K562 (cell line): Measurements from ENCODE around the gene ZNF8. TPM values are rescaled to one million over a fixed set of nuclear protein-coding genes. Genes with fewer than 3 reads are reported as not detected.

ENCODE experiments used
- ARID2 ChIP-seq: fragments of 450-650 bp; IDR thresholded peaks from 2 replicates; pipeline ENCODE4 v1.6.1; 2017; ENCODE audit warnings: antibody characterized with exemption, mild to moderate bottlenecking
- BDP1 ChIP-seq: IDR thresholded peaks from 3 replicates; pipeline ENCODE4 v1.6.1; 2011; ENCODE audit not compliant: insufficient read length, insufficient read depth
- CBX8 ChIP-seq: fragments of 200-600 bp; sonication (generic); IDR thresholded peaks from 2 replicates; pipeline ENCODE4 v1.6.1; 2012; ENCODE audit warnings: borderline replicate concordance, mixed run types, low read depth, mild to moderate bottlenecking, moderate library complexity, mixed read lengths, low read length, control low read depth, inconsistent platforms; ENCODE audit not compliant: poor library complexity, severe bottlenecking; ENCODE audit errors: extremely low read depth
- CHD4 ChIP-seq: fragments of 200-600 bp; sonication (generic); IDR thresholded peaks from 3 replicates; pipeline ENCODE4 v1.6.1; 2012; ENCODE audit warnings: low read depth, mild to moderate bottlenecking, mixed read lengths, low read length, inconsistent platforms; ENCODE audit not compliant: insufficient read depth, insufficient replicate concordance, poor library complexity, severe bottlenecking
- COPS2 ChIP-seq: fragments of 450-650 bp; conservative IDR thresholded peaks from 2 replicates; pipeline ENCODE4 v1.6.1; 2016; ENCODE audit warnings: mild to moderate bottlenecking, moderate library complexity
- CREBBP ChIP-seq: IDR thresholded peaks from one replicate; pipeline ENCODE4 v1.6.1; 2012; ENCODE audit warnings: low read depth, mild to moderate bottlenecking, control low read depth, inconsistent platforms, low read length
- EWSR1 ChIP-seq: fragments of 450-650 bp; IDR thresholded peaks from 2 replicates; pipeline ENCODE4 v1.6.1; 2018; ENCODE audit warnings: borderline replicate concordance, mild to moderate bottlenecking, low read depth, moderate library complexity; ENCODE audit not compliant: partially characterized antibody
- FOXA3 ChIP-seq, 2 experiments: fragments of 450-650 bp in 1 of 2; sonication (generic) in 1 of 2; formaldehyde crosslinking; IDR thresholded peaks in 1 of 2; conservative IDR thresholded peaks in 1 of 2; 2 replicates each; pipeline versions ENCODE4 v1.4.0 to v1.8.0; 2020 to 2022; ENCODE audit warnings: mild to moderate bottlenecking in 2 of 2, missing genetic modification reagents in 1 of 2
- GTF2E2 ChIP-seq: fragments of 200-800 bp; sonication (Bioruptor generic); IDR thresholded peaks from 2 replicates; pipeline ENCODE4 v1.6.1; 2016; ENCODE audit warnings: missing genetic modification characterization, missing compliant biosample characterization
- HOXB6 ChIP-seq: fragments of 250-450 bp; sonication (Bioruptor Pico); IDR thresholded peaks from 2 replicates; pipeline ENCODE4 v1.5.1; 2022; ENCODE audit warnings: mild to moderate bottlenecking, borderline replicate concordance
- JUNB ChIP-seq: fragments of 450-650 bp; formaldehyde crosslinking; conservative IDR thresholded peaks from 2 replicates; pipeline ENCODE4 v1.4.0; 2020; ENCODE audit warnings: mild to moderate bottlenecking
- MBD2 ChIP-seq: sonication (generic); IDR thresholded peaks from 2 replicates; pipeline ENCODE4 v1.6.1; 2016; ENCODE audit warnings: low read depth, borderline replicate concordance
- MCM2 ChIP-seq: fragments of 450-650 bp; IDR thresholded peaks from 2 replicates; pipeline ENCODE4 v1.6.1; 2017; ENCODE audit warnings: low read depth, mild to moderate bottlenecking
- NBN ChIP-seq: fragments of 450-650 bp; IDR thresholded peaks from 2 replicates; pipeline ENCODE4 v1.6.1; 2016; ENCODE audit warnings: low read depth, mild to moderate bottlenecking
- NFYB ChIP-seq: IDR thresholded peaks from 2 replicates; pipeline ENCODE4 v1.6.1; 2011; ENCODE audit warnings: mild to moderate bottlenecking, moderate library complexity; ENCODE audit not compliant: insufficient read length; ENCODE audit errors: extremely low read depth
- PHF21A ChIP-seq: fragments of 450-650 bp; IDR thresholded peaks from 2 replicates; pipeline ENCODE4 v1.6.1; 2017; ENCODE audit warnings: low read depth, borderline replicate concordance
- RFX7 ChIP-seq: fragments of 250-450 bp; sonication (Bioruptor Pico); IDR thresholded peaks from 2 replicates; pipeline ENCODE4 v1.5.1; 2021; ENCODE audit warnings: mild to moderate bottlenecking
- SAFB2 ChIP-seq: fragments of 200-400 bp; formaldehyde crosslinking; IDR thresholded peaks from 2 replicates; pipeline ENCODE4 v1.6.1; 2018; ENCODE audit warnings: borderline replicate concordance, low read length, low read depth, moderate library complexity; ENCODE audit not compliant: severe bottlenecking
- SRF ChIP-seq, 2 experiments: fragments of 250-450, 450-650 bp in 1 of 2; sonication (Bioruptor Pico) in 1 of 2; sonication (generic) in 1 of 2; formaldehyde crosslinking; IDR thresholded peaks; 2 replicates each; pipeline versions ENCODE4 v1.5.0 to v1.5.1; 2020 to 2022; ENCODE audit warnings: mild to moderate bottlenecking in 1 of 2, missing genetic modification reagents in 1 of 2
- SUPT5H ChIP-seq: fragments of 450-650 bp; IDR thresholded peaks from 2 replicates; pipeline ENCODE4 v1.6.1; 2016
- TEAD1 ChIP-seq, 2 experiments: fragments of 450-650 bp in 1 of 2; sonication (generic) in 1 of 2; formaldehyde crosslinking; IDR thresholded peaks; 2 replicates each; pipeline versions ENCODE4 v1.4.0 to v1.8.0; 2020 to 2022; ENCODE audit warnings: mild to moderate bottlenecking in 2 of 2, missing genetic modification reagents in 1 of 2
- TOE1 ChIP-seq, 2 experiments: fragments of 450-650 bp in 1 of 2; sonication (generic) in 1 of 2; formaldehyde crosslinking in 1 of 2; IDR thresholded peaks; 2 replicates each; pipeline versions ENCODE4 v1.7.1 to v1.8.0; 2016 to 2022; ENCODE audit warnings: borderline replicate concordance in 2 of 2, mild to moderate bottlenecking in 2 of 2, antibody characterized with exemption in 1 of 2, inconsistent platforms in 1 of 2, low read depth in 1 of 2, missing genetic modification reagents in 1 of 2, moderate library complexity in 1 of 2
- TSC22D4 ChIP-seq: fragments of 450-650 bp; IDR thresholded peaks from 2 replicates; pipeline ENCODE4 v1.6.1; 2016; ENCODE audit warnings: missing genetic modification characterization, missing biosample characterization, control low read depth
- ZKSCAN8 ChIP-seq: fragments of 200-800 bp; sonication (Bioruptor generic); IDR thresholded peaks from 2 replicates; pipeline ENCODE4 v1.6.1; 2016; ENCODE audit warnings: missing genetic modification characterization, missing compliant biosample characterization
- ZNF134 ChIP-seq: fragments of 250-450 bp; sonication (Bioruptor Pico); conservative IDR thresholded peaks from 2 replicates; pipeline ENCODE4 v1.4.0; 2020
- ZNF165 ChIP-seq: fragments of 250-450 bp; sonication (Bioruptor Pico); IDR thresholded peaks from 2 replicates; pipeline ENCODE4 v1.4.0; 2020; ENCODE audit warnings: borderline replicate concordance
- ZNF253 ChIP-seq: fragments of 250-450 bp; sonication (Bioruptor Pico); conservative IDR thresholded peaks from 2 replicates; pipeline ENCODE4 v1.6.1; 2021; ENCODE audit warnings: mild to moderate bottlenecking
- ZNF57 ChIP-seq: fragments of 450-650 bp; formaldehyde crosslinking; IDR thresholded peaks from 2 replicates; pipeline ENCODE4 v1.4.0; 2020; ENCODE audit warnings: mild to moderate bottlenecking, moderate library complexity
- polyA plus RNA-seq, 8 experiments: library from polyadenylated mRNA; depleted of rRNA in 4 of 8; stranded (reverse) in 5 of 8; unstranded in 3 of 8; fragments of >200 nt; fragmentation: Nextera tagmentation in 2 of 8; fragmentation: Illumina TruSeq in 1 of 8; extraction: Ambion mirVana in 2 of 8; extraction: Trizol in 1 of 8; gene quantifications; 2 replicates each; pipeline versions ENCODE4 v1.2.1 to v1.2.3, GENCODE V29; 2011 to 2014; ENCODE audit warnings: inconsistent platforms in 1 of 8, missing spikeins in 1 of 8
- total RNA-seq, 7 experiments: library from RNA; depleted of rRNA in 6 of 7; stranded (reverse); fragments of >200 nt in 6 of 7; fragmentation: Illumina TruSeq in 2 of 7; extraction: Trizol in 2 of 7; gene quantifications; 2 replicates each; pipeline versions ENCODE4 v1.2.1 to v1.2.3, GENCODE V29; 2011 to 2021; ENCODE audit warnings: low replicate concordance in 1 of 7
- TF ChIP-seq, protein P1 (sequence below): IDR thresholded peaks from 2 replicates; pipeline ENCODE4 v1.6.1; 2011; ENCODE audit not compliant: insufficient read length; ENCODE audit errors: extremely low read depth

ZNF8 gene
- total and polyA plus RNA-seq, 9 of the 15 experiments (the other 6 are each of a cell fraction or from before 2014, with no cell fraction given), result 0.71 to 7.7 (median 4.7) TPM

DNA sequence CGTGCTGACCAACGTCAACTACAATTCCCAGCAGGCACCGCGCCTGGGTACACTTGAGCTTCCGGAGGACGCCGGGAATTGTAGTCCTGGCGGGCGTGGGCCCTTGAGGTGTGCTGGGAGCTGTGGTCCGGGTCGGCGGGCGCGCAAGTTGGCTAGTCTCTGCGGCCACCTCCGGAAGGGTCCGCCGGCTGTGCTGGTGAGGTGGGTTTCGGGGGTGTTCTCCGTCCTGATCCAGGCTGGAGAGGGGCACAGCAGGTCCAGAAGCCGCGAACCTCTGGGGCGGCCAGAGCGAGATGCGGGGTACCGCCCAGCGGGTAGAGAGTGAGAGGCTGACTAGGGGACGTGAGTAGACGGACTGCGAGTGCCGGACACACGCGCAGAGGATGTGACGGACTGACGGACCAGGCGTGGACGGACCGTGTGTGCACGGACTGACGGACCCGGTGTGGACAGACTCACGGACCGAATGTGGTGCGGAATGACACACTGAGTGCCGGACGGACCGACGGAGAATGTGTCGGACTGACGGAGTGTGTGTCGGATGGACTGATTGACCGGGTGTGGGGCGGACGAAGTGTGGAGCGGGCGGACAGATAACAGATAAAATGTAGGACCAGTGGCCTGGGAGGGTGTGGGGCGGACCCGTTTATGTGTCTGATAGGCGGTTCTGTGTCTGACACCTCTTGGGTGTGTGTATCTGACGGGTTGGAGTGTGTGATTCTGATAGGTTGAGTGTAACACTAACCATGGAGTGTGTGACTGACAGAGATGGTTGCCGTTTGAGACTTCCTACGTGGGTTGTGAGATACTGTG is 48.4 kb downstream of the ZNF8 start, which contains the start of gene ZSCAN22 (continued):
- TF ChIP-seq EWSR1 (no peak), TOE1 (IDR thresholded peaks at IDR 0.05; ENCODE audit: borderline replicate concordance) (peak; percentile 83; the same call in 1 of the 2 replicates), TOE1 (CRISPR knock-in tag; IDR thresholded peaks at IDR 0.05; ENCODE audit: borderline replicate concordance, low read depth) (peak; percentile 98), JUNB (CRISPR knock-in tag) (no peak), SUPT5H (peak; percentile 95), COPS2 (no peak), CREBBP (no peak), ZNF165 (CRISPR knock-in tag) (0 out of 2 replicates have a peak, but pooled peaks have one; percentile 81), NFYB (no peak), ZKSCAN8 (CRISPR knock-in tag) (no peak), ZNF134 (CRISPR knock-in tag) (peak; percentile 51; the same call in 1 of the 2 replicates), TEAD1 (CRISPR knock-in tag; IDR thresholded peaks at IDR 0.05) (peak in 1 of 2 experiments; percentile 84; a peak in 1 of 4 replicates), NBN (peak; percentile 85; the same call in 1 of the 2 replicates), SRF (CRISPR knock-in tag; IDR thresholded peaks at IDR 0.05) (no peak), ARID2 (no peak), HOXB6 (CRISPR knock-in tag) (no peak), ZNF253 (CRISPR knock-in tag) (no peak), ZNF57 (CRISPR knock-in tag) (no peak), TSC22D4 (no peak), BDP1 (no peak), SAFB2 (no peak), CBX8 (no peak), MBD2 (peak; percentile 93), MCM2 (no peak), FOXA3 (CRISPR knock-in tag; conservative IDR thresholded peaks at IDR 0.05 in 1 of 2, IDR thresholded peaks at IDR 0.05 in 1 of 2) (no peak), RFX7 (CRISPR knock-in tag) (no peak), GTF2E2 (peak; percentile 93), CHD4 (no peak), PHF21A (peak; percentile 45; the same call in 1 of the 2 replicates)
- TF ChIP-seq, protein P1, sequence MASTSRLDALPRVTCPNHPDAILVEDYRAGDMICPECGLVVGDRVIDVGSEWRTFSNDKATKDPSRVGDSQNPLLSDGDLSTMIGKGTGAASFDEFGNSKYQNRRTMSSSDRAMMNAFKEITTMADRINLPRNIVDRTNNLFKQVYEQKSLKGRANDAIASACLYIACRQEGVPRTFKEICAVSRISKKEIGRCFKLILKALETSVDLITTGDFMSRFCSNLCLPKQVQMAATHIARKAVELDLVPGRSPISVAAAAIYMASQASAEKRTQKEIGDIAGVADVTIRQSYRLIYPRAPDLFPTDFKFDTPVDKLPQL, result no peak
